Lung (tissue), 12 donors: ENCODE data around the gene RASAL2. TPM values are rescaled to one million over a fixed set of nuclear protein-coding genes. Genes with fewer than 3 reads are reported as not detected.

Source experiments
- ATAC-seq: fragments of 200-7000 bp; cut with Tn5 transposase; one replicate; pipeline ENCODE4 v1.9.1; 2020; ENCODE audit warnings: moderate number of reproducible peaks; ENCODE audit not compliant: insufficient read depth, low FRiP score
- DNase-seq, 3 donors: peaks; one replicate each; pipeline ENCODE4 v3.0.0-alpha.2; 2013 to 2017
- H3K27ac ChIP-seq, 2 donors: one replicate each; pipeline ENCODE4 v1.5.1; 2013; ENCODE audit warnings: mild to moderate bottlenecking in 2 of 2, moderate library complexity in 2 of 2, control low read depth in 1 of 2, inconsistent platforms in 1 of 2, low read depth in 1 of 2, low read length in 1 of 2
- H3K27me3 ChIP-seq, 3 donors: one replicate each; pipeline ENCODE4 v1.5.1; 2013; ENCODE audit warnings: low read length in 2 of 3; ENCODE audit not compliant: control insufficient read depth in 3 of 3, insufficient read depth in 3 of 3
- H3K36me3 ChIP-seq, 4 donors: one replicate each; pipeline ENCODE4 v1.5.1; 2013; ENCODE audit warnings: low read length in 4 of 4, mild to moderate bottlenecking in 1 of 4, moderate library complexity in 1 of 4; ENCODE audit not compliant: control insufficient read depth in 4 of 4, insufficient read depth in 4 of 4
- H3K4me1 ChIP-seq, 5 donors: one replicate each; pipeline ENCODE4 v1.5.1; 2013; ENCODE audit warnings: low read length in 5 of 5, mild to moderate bottlenecking in 2 of 5, moderate library complexity in 1 of 5; ENCODE audit not compliant: control insufficient read depth in 5 of 5, insufficient read depth in 5 of 5
- H3K4me3 ChIP-seq: one replicate; pipeline ENCODE4 v1.5.1; 2013; ENCODE audit warnings: mild to moderate bottlenecking, control low read depth, moderate library complexity
- H3K9ac ChIP-seq, 2 donors: one replicate each; pipeline ENCODE4 v1.5.1; 2013; ENCODE audit warnings: low read length in 2 of 2, control low read depth in 1 of 2; ENCODE audit not compliant: insufficient read depth in 1 of 2
- H3K9me3 ChIP-seq, 4 donors: one replicate each; pipeline ENCODE4 v1.5.1; 2013; ENCODE audit warnings: low read length in 3 of 4, mild to moderate bottlenecking in 1 of 4, moderate library complexity in 1 of 4; ENCODE audit not compliant: control insufficient read depth in 4 of 4, insufficient read depth in 3 of 4
- CTCF ChIP-seq: IDR thresholded peaks from 2 replicates; pipeline ENCODE4 v1.5.1; 2012; ENCODE audit warnings: mild to moderate bottlenecking; ENCODE audit errors: control extremely low read depth, extremely low read depth
- WGBS, 2 donors: extraction: QIAGEN DNeasy Blood & Tissue Kit; methylation state at CpG; one replicate each; pipeline ENCODE4 v1.1.7; 2013; 5-methylcytosine and 5-hydroxymethylcytosine counted together
- polyA plus RNA-seq, 2 donors: library from polyadenylated mRNA; stranded (reverse); fragments of 200-250 nt; gene quantifications; one replicate each; pipeline ENCODE4 v1.2.1, GENCODE V29; 2013
- total RNA-seq, 2 donors: library from RNA; depleted of rRNA in 1 of 2; stranded (reverse); fragments of >200 nt in 1 of 2; gene quantifications; one replicate each; pipeline ENCODE4 v1.2.1, GENCODE V29; 2014 to 2021
- donor health status: control.
- donor health status: control.
- donor health status: Bipolar disorder and iron deficiency.
- donor health status: healthy.
- donor health status: DM: yes; HTN: yes; CAD: no.

Gene RASAL2
- total and polyA plus RNA-seq, 4 donors = 4.9 to 34.8 (median 15.8) TPM

GRCh38 chr1:178324003-178324402, 230.1 kb downstream of the RASAL2 start:
- TF ChIP-seq CTCF = no peak
- H3K9ac ChIP-seq = no peak overlapping the region
- 88 to 89% methylated on average over 1 of the region's 1 CpG for WGBS, 2 donors
- no peaks in the 10 kb centered on the region for H3K27me3 ChIP-seq
- ATAC-seq = no peak
- H3K4me3 ChIP-seq = no peak overlapping the region
- peaks cover 0 to 18% (median 0%) of the 10 kb centered on the region in 5 donors for H3K4me1 ChIP-seq
- H3K9me3 ChIP-seq = no peaks in the 10 kb centered on the region
- H3K27ac ChIP-seq = no peak overlapping the region
- peaks cover 0 to 2% (median 0%) of the 10 kb centered on the region in 4 donors for H3K36me3 ChIP-seq
- no peak for DNase-seq

GRCh38 chr1:178328728-178329127, 234.8 kb downstream of the RASAL2 start:
- DNase-seq (no peak), ATAC-seq (no peak)
- peaks cover 0 to 2% (median 0%) of the 10 kb centered on the region in 4 donors for H3K36me3 ChIP-seq
- no peaks in the 10 kb centered on the region for H3K9me3 ChIP-seq
- H3K27ac ChIP-seq = peak overlapping the region in 1 of 2 donors; percentile 60
- H3K27me3 ChIP-seq = no peaks in the 10 kb centered on the region
- WGBS, 2 donors = 90 to 92% methylated on average over 3 of the region's 3 CpGs
- peak overlapping the region in 1 of 2 donors; percentile 55 for H3K9ac ChIP-seq
- H3K4me3 ChIP-seq = no peak overlapping the region
- TF ChIP-seq CTCF = no peak
- peaks cover 0 to 23% (median 3%) of the 10 kb centered on the region in 5 donors for H3K4me1 ChIP-seq

GRCh38 chr1:178330153-178330552, 236.2 kb downstream of the RASAL2 start:
- H3K27me3 ChIP-seq = no peaks in the 10 kb centered on the region
- H3K4me3 ChIP-seq = no peak overlapping the region
- H3K36me3 ChIP-seq = no peaks in the 10 kb centered on the region
- peaks cover 0 to 17% (median 3%) of the 10 kb centered on the region in 5 donors for H3K4me1 ChIP-seq
- DNase-seq = no peak
- ATAC-seq = no peak
- no peak overlapping the region for H3K27ac ChIP-seq
- H3K9me3 ChIP-seq = no peaks in the 10 kb centered on the region
- WGBS, 2 donors = 96 to 97% methylated on average over 1 of the region's 1 CpG
- TF ChIP-seq CTCF = no peak
- H3K9ac ChIP-seq = no peak overlapping the region
